Right renal pelvis (tissue), 4 donors: ENCODE measurements around the gene MAN2A2. TPM values are rescaled to one million over a fixed set of nuclear protein-coding genes. Genes with fewer than 3 reads are reported as not detected.
"Not testable (repeated sequence)": the region's sequence is repeated elsewhere in the genome, so short reads cannot be mapped to it uniquely, and the experiment has no call there.

Experiments used
- DNase-seq, 4 donors: peaks; one replicate each; pipeline ENCODE4 v3.0.0-alpha.2; 2013; ENCODE audit warnings: low read depth in 4 of 4, low spot score in 3 of 4, missing footprints in 1 of 4
- polyA plus RNA-seq, 4 donors: library from polyadenylated mRNA; unstranded; fragments of 120-200 nt; gene quantifications; one replicate each; pipeline ENCODE4 v1.2.1, GENCODE V29; 2013; ENCODE audit not compliant: insufficient read length in 4 of 4

MAN2A2 gene
- polyA plus RNA-seq, 4 donors = 44.8 to 53.3 (median 50.0) TPM

GRCh38 chr15:90915808-90916440, 12.8 kb downstream of the MAN2A2 start:
- no peak for DNase-seq

DNA sequence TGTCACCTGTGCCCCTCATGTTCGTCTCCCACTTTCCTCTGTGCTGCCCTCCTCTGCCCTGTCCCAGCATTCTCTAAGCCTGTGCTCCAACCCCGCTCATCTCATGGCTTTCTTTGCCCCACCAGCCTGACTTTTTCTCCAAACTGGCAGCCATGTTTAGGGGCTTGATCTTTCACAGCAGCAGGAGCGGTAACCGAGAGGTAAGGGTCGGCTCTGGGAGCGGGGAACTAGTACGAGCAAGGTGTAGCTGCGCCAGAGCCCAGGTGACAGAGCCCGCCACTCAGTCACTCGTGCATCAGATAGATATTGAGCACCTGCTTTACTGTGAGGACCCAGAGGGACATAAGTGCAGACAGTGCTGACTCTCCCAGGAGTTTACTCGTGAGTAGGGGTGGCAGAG, 13.4 kb downstream of the MAN2A2 start:
- no peak for DNase-seq

DNA sequence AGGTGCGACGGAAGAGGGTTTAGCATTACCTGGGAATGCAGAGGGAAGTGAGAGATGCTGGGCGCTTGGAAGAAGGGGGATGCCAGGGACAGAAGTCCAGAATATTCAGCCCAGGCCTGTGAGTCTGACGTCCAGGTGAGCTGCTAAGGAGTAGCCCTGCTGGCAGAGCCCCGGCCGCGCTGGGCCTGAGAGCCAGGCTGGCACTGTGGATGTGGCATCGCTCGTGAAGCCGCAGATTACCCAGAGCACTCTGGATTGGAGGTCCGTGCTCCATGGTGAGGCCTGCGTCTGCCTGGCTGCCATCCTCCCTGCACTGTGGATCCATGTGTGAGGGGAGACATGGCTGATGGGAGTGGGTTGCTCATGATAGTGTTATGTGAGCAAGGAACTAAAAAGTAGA, 14.5 kb downstream of the MAN2A2 start:
- no peak for DNase-seq

DNA sequence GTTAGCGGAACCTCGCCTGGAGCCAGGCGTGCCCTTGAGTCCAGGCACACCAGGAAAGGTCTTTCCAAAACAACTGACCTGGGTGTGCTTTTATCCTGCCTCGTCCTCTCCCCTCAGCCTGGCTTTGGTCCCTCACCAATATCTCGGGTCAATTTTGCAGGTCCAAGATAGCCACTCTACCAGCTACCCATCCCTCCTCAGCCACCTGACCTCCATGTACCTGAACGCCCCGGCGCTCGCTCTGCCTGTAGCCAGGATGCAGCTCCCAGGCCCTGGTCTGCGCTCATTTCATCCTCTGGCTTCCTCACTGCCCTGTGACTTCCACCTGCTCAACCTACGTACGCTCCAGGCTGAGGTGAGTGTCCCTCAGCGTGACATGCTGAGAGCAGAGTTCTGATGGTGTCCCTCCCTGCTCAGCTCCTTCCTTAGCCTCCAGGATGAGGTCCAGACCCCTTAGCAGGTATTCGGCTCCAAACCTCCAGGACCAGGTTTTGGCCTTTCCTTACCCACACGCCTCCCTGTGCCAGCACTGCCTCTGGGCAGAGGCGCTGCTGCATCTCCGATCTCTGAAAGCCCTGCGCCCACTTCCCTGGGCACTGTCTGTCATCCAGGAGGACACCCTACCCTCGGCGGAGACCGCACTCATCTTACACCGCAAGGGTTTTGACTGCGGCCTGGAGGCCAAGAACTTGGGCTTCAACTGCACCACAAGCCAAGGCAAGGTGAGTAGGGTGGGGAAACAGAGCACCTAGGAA, 15.1 kb downstream of the MAN2A2 start:
- DNase-seq = no peak

- no peak for DNase-seq
These were observed 15.7 kb downstream of the MAN2A2 start for GRCh38 chr15:90918835-90919234.

DNA sequence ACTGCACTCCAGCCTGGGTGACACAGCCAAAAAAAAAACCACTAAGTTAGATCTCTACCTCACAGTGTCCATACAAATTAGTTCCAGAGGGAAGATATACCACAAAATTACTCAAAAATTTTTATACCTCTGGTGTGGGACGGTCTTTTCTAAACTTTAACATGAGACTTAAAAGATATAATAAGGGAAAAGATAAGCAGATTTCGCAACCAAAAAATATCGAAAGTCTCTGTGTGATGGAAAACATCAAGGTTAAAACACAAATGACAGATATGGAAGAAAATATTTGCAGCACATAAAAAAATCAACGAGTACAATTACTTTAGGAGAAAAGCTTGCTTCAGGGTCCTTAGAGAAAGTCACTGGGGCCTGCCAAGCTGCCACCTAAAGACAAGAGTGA, 18.8 kb downstream of the MAN2A2 start:
- no peak for DNase-seq

DNA sequence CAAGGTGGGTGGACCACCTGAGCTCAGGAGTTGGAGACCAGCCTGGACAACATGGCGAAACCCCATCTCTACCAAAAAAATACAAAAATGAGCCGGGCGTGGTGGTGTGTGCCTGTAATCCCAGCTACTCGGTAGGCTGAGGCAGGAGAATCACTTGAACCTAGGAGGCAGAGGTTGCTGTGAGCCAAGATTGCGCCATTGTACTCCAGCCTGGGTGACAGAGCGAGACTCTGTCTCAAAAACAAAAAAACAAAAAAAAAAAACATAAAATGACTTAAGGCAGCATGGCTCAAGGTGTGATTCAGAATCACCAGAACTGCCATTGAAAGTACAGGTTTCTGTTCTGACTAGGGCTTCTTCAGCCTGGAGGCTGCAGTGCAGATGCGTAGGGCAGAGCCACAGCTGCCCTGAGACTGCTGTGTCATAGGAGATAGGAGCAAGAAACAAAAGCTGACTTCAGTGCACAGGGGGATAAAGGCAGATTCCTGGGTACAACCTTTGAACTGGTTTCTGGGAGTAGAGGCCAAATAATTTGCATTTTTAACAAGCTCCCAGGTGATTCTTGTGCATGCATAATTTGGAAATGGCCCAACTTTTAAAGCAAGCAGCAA, 19.7 kb downstream of the MAN2A2 start:
- DNase-seq = not testable (repeated sequence)

DNA sequence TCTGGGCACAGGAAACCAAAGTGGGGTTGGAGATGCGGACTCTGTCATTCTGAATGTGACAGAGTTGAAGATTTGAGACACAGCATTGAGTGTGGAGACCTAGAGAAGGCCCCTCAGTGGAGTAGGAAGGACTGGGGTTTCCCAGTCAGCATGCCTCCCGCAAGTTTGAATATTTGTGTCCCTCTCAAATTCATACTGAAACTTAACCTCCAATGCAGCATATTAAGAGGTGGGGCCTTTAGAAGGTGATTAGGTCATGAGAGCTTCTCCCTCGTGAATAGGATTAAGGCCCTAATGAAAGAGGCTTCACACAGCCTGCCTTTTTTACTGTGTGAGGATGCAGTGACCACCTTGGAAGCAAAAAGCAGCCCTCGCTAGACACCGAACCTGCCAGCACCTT, 21.3 kb downstream of the MAN2A2 start:
- DNase-seq = no peak

DNA sequence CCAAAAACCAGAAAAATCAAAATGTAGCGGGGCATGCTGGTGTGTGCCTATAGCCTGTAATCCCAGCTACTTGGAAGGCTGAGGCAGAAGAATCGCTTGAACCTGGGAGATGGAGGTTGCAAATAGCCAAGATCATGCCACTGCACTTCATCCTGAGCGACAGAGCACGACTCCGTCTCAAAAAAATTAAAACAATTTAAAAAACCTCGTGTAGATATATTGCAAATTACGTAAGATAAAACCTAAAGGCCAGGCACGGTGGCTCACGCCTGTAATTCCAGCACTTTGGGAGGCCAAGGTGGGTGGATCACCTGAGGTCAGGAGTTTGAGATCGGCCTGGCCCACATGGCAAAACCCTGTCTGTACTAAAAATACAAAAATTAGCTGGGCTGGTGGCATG, 23.7 kb downstream of the MAN2A2 start:
- DNase-seq = not testable (repeated sequence)

DNA sequence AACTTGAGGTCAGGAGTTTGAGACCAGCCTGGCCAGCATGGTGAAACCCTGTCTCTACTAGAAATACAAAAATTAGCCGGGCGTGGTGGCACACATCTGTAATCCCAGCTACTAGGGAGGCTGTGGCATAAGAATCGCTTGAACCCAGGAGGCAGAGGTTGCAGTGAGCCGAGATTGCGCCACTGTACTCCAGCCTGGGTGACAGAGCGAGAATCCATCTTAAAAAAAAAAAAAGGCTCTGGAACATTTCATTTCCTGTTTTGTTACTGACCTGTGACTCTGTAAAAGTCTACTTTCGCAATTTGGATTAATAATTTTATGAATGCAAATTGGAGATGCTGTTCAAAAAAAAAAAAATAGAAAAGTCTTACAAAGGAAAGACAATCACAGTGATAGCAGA, 25.0 kb downstream of the MAN2A2 start:
- not testable (repeated sequence) for DNase-seq

GRCh38 chr15:90929246-90930019, 26.3 kb downstream of the MAN2A2 start:
- no peak for DNase-seq

DNA sequence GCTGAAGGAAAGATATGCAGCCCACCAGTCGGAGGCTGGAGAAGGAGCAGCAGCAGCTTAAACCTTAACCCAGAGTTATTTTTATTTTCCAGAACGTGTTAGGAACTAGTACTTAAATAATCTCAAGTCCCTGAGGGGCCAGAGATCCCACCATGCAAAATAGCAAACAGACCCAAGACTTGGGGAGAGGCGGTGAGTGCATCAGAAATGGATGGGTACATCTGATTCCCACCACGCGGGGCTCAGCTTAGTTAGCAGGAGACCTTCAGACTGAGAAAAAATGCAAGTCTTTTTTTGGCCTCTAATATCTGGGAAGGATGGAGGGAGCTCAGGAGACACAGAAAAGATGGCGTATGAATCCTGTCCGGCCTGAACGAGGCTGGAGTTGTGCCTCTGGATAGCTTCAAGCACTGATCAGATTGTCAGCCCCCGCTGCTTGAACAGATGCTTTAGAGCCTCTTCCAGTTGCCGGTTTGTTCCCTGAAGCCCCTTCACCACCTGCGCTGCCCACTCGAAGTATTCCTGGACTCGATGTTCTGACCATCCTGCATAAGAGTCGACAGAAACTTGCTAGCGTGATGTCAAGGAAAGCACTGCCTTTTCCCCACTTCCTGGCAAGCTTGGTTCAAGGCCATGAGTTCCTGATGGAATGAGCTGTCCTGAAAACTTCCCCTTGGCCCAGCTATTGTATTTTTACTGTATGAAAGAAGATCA, 27.9 kb downstream of the MAN2A2 start:
- DNase-seq = no peak

DNA sequence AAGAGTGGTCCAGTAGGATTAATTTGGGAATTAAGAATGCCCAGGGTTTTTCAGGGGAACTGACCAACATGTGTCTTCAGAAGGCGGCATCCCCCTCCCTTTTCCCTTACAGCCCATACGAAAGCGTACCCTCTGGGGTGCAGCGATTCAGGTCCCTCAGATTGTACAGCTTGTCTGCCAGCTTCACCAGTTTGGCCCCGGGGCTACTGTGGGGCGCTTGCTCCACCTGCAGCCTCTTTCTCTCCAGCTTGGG, 28.4 kb downstream of the MAN2A2 start:
- no peak for DNase-seq

DNA sequence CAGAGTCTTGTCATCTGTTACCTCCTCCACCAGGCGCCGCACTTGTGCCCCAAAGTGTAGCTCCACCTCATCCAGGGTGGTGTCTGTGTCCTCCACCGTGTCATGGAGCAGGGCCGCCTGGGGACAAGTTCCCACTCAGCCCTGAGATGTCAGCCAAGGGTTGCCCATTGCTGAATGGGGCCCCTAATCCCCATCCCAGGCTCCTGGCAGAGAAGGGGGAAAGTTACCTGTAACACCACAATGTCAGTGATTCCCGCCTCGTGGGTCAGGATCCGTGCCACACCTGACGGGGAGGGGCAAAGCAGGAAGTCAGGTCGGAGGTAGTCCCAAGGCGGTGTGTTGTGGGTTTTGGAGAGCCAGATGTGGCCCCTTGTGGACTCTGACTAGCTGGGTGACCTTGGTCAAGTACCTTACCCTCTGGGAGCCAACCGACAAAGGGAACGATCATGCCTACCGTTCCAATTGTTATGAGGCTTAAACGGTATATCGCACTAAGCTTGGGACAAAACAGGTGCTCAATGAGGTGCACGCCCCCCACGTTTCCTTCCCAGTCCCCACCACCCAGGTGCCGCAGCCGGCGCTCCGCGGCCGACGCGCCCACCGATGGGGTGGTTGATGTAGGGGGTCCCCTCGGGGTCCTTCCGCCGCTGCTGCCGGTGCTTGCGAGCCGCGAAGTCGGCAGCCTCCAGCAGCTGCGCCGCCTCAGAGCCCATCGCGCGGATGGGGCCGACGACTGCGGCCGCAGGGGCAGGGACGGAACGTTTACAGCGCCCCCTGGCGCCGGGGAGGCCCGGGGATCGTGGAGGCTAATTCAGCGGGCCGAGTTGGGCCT, 28.9 kb downstream of the MAN2A2 start, which contains the start of gene HDDC3:
Gene HDDC3 (minus strand): TSS at position 722 of the 832 bp plus-strand sequence. CDS start 9 bp downstream, at position 713.
- DNase-seq = peak in 3 of 4 donors; percentile 66 to 80 (median 77)

DNA sequence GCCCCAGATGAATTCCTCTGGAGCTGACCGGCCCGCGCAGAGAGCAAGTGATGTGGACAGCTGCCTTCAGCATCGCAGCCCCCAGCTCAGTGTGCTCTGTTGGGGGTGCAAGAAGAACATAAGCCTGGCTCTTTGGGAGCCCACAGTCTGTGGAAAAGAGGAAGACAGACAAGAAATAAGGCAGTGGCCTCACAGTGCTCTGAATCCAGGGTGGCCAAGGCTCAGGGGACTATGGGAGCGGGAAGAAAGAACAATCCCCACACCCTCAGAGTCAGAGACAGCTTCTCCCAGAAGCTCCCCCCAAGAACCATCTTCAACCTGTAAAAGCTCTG, 29.5 kb downstream of the MAN2A2 start:
- DNase-seq = no peak

GRCh38 chr15:90933301-90933700, 30.2 kb downstream of the MAN2A2 start:
- no peak for DNase-seq

- DNase-seq = peak in 3 of 4 donors; percentile 64 to 75 (median 74)
These were observed 31.3 kb downstream of the MAN2A2 start for GRCh38 chr15:90934256-90934948.

DNA sequence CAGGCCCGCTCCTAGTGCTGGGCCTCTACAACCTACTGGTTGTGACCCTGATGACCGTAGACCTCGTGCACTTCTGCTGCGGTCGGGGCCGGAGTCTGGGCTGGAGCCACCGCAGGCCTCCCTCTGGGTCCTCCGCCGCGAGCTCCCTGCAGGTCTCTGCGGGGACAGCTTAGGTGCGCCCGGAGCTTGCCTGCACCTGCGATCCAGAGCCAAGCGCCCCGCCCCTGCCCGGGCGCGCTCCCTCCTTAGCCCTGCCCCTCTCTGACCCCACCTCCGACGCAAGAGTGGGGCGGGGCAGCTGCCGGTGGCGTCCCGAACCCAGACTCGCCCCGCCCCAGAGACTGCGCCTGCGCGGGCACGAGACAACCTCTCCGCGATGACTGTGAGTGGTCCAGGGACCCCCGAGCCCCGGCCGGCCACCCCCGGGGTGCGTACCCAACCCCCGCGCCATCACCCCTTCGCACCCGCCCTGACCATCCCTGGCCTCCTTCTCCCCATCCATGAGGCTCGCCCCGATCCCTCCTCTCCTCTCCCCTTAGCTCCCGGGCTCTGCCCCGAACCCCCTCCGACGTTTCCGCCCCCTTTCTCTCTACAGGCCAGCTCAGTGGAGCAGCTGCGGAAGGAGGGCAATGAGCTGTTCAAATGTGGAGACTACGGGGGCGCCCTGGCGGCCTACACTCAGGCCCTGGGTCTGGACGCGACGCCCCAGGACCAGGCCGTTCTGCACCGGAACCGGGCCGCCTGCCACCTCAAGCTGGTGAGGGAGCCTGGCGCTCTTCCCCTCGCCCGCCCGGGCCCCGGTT, 32.0 kb downstream of the MAN2A2 start, which contains the start of gene UNC45A:
Gene UNC45A (plus strand): TSS at position 337 of the 803 bp plus-strand sequence. CDS start 40 bp downstream, at position 377.
- DNase-seq = peak in 3 of 4 donors; percentile 76 to 84 (median 82)
